Muscle layer of duodenum (tissue), 2 donors: ENCODE results near the gene PHIP.

Experiments used
- H3K27ac ChIP-seq: one replicate; pipeline ENCODE4 v1.7.0; 2013; ENCODE audit warnings: mild to moderate bottlenecking, low read length
- H3K27me3 ChIP-seq: one replicate; pipeline ENCODE4 v1.7.0; 2013; ENCODE audit warnings: low read depth, mild to moderate bottlenecking, control low read depth, low read length
- H3K36me3 ChIP-seq, 2 donors: one replicate each; pipeline ENCODE4 v1.7.0; 2013; ENCODE audit warnings: low read length in 2 of 2, control low read depth in 1 of 2, mild to moderate bottlenecking in 1 of 2; ENCODE audit not compliant: insufficient read depth in 2 of 2, control insufficient read depth in 1 of 2
- H3K4me1 ChIP-seq, 2 donors: one replicate each; pipeline ENCODE4 v1.7.0; 2013; ENCODE audit warnings: low read length in 2 of 2, mild to moderate bottlenecking in 2 of 2, control low read depth in 1 of 2, moderate library complexity in 1 of 2; ENCODE audit not compliant: insufficient read depth in 2 of 2, control insufficient read depth in 1 of 2
- H3K4me3 ChIP-seq, 2 donors: one replicate each; pipeline ENCODE4 v1.7.0; 2013; ENCODE audit warnings: low read length in 2 of 2, low read depth in 1 of 2, mild to moderate bottlenecking in 1 of 2
- H3K9me3 ChIP-seq, 2 donors: one replicate each; pipeline ENCODE4 v1.7.0; 2013; ENCODE audit warnings: low read length in 2 of 2, control low read depth in 1 of 2, mild to moderate bottlenecking in 1 of 2; ENCODE audit not compliant: control insufficient read depth in 1 of 2
- donor health status: healthy.

Gene PHIP

DNA sequence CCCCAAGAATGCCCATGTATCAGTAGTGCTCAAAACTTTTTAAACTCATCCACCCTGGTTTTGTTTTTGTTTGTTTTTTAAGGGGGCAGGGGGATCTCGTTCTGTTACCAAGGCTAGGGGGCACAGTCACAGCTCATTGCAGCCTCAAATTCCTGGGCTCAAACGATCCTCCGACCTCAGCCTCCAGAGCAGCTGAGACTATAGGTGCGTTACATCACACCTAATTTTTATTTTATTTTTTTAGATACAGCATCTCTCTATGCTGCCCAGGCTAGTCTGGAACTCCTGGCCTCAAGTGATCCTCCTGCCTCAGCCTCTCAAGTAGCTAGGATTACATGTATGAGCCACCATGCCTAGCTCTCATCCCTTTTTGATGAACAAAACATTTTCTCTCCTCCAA is 11.2 kb downstream of the PHIP start:
- peaks cover 0 to 3% of the 10 kb centered on the region in 2 donors for H3K36me3 ChIP-seq
- H3K27me3 ChIP-seq: no peaks in the 10 kb centered on the region
- no peaks in the 10 kb centered on the region for H3K9me3 ChIP-seq
- H3K4me3 ChIP-seq: no peak overlapping the region
- no peak overlapping the region for H3K27ac ChIP-seq
- peaks cover 4 to 20% of the 10 kb centered on the region in 2 donors for H3K4me1 ChIP-seq

DNA sequence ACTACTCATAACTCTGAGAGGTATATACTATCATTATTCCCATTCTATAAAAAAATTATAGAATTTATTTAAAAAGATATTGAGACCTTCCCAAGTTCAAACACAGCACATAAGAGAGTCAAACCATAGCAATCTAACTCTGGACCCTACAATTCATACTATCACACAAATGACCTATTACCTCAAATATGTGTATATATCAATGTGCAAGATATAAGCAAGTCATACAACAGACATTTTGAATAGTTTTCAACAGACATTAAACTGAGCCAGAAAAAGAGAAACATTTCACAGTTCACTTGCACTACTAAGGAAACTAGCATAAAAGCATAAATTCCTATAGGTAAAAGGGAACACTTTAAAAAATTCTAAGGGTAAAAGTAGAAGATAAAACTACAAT is 11.7 kb downstream of the PHIP start:
- no peak overlapping the region for H3K4me3 ChIP-seq
- H3K9me3 ChIP-seq: no peaks in the 10 kb centered on the region
- H3K27me3 ChIP-seq: no peaks in the 10 kb centered on the region
- peaks cover 0 to 3% of the 10 kb centered on the region in 2 donors for H3K36me3 ChIP-seq
- H3K4me1 ChIP-seq: peaks cover 4 to 20% of the 10 kb centered on the region in 2 donors
- no peak overlapping the region for H3K27ac ChIP-seq

DNA sequence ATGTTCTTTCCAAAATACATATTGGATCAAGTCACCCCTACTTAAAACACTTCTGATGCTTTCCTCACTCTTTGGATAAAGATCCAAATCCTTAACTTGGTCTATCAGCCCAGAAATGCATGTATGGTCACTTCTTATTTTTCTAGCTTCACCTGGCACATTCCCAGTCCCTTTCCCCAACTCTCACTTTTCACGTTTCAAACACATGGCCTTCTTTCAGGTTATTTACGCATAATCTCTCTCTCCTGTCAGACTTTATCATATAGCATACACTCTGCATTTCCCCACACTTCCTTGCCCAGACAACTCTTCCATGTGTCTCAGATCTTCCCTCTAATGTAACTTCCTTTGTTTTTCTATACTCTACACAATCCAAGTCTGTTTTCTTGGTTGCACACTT is 12.8 kb downstream of the PHIP start:
- no peaks in the 10 kb centered on the region for H3K9me3 ChIP-seq
- peaks cover under 1 to 14% of the 10 kb centered on the region in 2 donors for H3K4me1 ChIP-seq
- H3K36me3 ChIP-seq: peaks cover 4 to 6% of the 10 kb centered on the region in 2 donors
- H3K27me3 ChIP-seq: no peaks in the 10 kb centered on the region
- H3K27ac ChIP-seq: no peak overlapping the region
- H3K4me3 ChIP-seq: no peak overlapping the region

DNA sequence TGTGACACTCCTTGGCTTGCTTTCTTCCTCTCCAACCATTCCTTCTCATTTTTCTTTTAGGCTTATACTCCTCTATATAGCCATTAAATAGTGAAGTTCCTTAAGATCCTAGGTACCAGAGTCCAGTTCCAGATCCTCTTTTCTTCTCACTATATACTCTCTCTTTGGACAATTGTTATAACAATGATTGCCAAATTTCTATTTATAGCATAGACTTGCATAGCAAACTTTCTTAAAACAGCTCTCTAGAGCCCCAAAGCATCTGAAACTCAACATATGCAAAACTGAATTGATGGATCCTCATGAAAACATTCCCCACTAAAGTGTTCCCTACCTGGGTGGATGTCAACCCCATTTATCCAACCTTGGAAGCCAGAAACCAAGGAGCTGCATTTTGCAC is 13.4 kb downstream of the PHIP start:
- H3K36me3 ChIP-seq: peaks cover 7 to 12% of the 10 kb centered on the region in 2 donors
- H3K4me3 ChIP-seq: no peak overlapping the region
- no peaks in the 10 kb centered on the region for H3K9me3 ChIP-seq
- H3K27ac ChIP-seq: no peak overlapping the region
- peaks cover 0 to 14% of the 10 kb centered on the region in 2 donors for H3K4me1 ChIP-seq
- H3K27me3 ChIP-seq: no peaks in the 10 kb centered on the region

DNA sequence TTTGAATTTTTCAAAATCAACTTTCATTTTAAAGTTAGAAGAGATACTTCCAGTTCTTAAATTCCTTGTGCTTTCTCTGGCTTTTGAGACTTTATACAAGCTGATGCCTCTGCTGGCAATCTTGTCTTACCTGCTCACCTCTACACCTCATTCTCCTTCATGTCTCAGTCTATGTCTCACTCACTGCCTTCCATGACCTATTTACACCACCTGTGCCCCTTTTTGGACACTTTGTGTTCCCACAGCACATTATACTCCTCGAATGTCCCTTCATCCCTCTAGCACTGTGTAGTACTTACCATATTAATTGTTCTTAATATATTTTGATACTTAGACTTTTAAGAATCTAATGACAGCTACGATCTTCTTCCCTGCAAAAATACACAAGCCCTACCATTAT is 15.3 kb downstream of the PHIP start:
- Histone ChIP-seq H3K36me3 (peaks cover 10 to 12% of the 10 kb centered on the region in 2 donors), H3K27ac (no peak overlapping the region), H3K4me3 (no peak overlapping the region), H3K4me1 (peaks cover 0 to 14% of the 10 kb centered on the region in 2 donors), H3K9me3 (no peaks in the 10 kb centered on the region), H3K27me3 (no peaks in the 10 kb centered on the region)

DNA sequence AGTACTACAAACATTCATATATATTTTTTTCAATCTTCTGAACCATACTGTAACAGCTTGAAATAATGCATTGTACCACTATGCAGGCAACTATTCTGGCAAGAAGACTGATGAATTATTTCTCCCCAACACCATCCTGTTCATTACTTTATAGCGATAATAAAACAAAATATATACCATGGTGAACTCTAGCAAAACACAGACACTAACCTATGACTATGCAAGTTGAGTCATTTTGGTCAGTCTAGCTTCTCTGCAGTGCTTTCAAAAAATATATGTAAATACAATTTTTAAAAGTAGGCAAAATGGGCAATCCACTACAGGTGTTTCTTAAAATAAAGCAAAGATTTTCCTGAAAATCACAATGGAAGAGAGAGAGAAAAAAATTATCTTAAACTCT is 20.3 kb downstream of the PHIP start:
- Histone ChIP-seq H3K27me3 (no peaks in the 10 kb centered on the region), H3K27ac (no peak overlapping the region), H3K4me3 (no peak overlapping the region), H3K4me1 (no peaks in the 10 kb centered on the region), H3K36me3 (peaks cover 22 to 31% of the 10 kb centered on the region in 2 donors), H3K9me3 (no peaks in the 10 kb centered on the region)

DNA sequence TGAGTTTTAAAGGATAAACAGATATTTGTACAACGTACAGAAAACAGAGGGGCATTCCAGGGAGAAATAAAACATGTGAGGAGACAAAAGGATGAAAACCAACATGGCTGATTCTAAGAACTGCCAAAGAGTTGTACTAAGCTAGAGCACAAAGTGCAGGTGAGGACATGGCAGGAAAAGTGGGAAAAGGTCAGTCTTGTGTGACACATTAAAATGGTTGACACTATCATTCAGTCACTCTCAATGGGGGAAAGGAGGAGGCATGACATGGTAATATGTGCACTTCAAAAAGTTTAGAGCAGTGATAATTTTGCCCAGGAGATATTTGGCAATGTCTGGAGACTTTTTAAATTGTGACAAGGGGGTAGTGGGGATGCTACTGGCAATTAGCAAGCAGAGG is 21.8 kb downstream of the PHIP start:
- H3K36me3 ChIP-seq: peaks cover 31 to 33% of the 10 kb centered on the region in 2 donors
- no peaks in the 10 kb centered on the region for H3K4me1 ChIP-seq
- no peaks in the 10 kb centered on the region for H3K9me3 ChIP-seq
- H3K27me3 ChIP-seq: no peaks in the 10 kb centered on the region
- no peak overlapping the region for H3K27ac ChIP-seq
- no peak overlapping the region for H3K4me3 ChIP-seq

DNA sequence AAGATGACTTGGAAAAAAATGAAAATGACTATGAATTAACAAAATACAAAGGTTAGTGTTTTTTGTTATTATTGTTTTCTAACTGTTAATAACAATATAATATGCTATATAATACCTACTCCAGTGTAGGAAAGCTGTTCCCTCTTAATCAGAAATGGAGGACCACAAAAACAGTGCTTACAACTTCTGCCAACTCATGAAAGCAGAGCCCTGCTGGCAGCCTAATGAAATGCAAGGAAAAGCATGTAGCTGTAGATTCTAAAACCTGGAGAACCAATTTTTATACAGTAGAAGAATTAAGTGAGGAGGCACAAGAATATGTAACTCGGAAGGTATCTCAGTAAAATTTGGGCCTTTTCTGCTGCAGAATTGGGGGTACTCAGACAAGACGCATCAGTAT is 29.4 kb downstream of the PHIP start:
- Histone ChIP-seq H3K36me3 (peaks cover 3 to 18% of the 10 kb centered on the region in 2 donors), H3K4me1 (no peaks in the 10 kb centered on the region), H3K4me3 (no peak overlapping the region), H3K27me3 (no peaks in the 10 kb centered on the region), H3K9me3 (no peaks in the 10 kb centered on the region), H3K27ac (no peak overlapping the region)

DNA sequence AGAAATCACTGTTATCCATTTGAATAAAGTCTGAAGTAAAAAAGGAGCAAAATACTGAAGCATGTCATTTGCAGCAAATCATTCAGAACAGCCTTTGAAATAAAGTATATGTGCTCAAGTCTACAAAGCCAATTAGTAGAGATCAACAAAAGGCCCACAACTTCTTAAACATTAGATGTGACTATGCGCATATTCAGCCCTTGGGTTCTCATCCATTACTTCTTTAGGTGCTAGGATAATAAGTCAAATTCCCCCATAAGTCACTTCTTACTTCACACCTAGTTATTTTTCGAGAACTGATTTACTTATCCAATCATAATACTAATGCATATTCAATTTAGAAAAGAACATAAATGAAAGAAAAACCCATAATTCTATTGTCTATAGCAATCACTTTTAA is 31.0 kb downstream of the PHIP start:
- H3K9me3 ChIP-seq: no peaks in the 10 kb centered on the region
- no peaks in the 10 kb centered on the region for H3K4me1 ChIP-seq
- H3K27me3 ChIP-seq: no peaks in the 10 kb centered on the region
- H3K4me3 ChIP-seq: no peak overlapping the region
- H3K36me3 ChIP-seq: peaks cover 0 to 12% of the 10 kb centered on the region in 2 donors
- H3K27ac ChIP-seq: no peak overlapping the region

DNA sequence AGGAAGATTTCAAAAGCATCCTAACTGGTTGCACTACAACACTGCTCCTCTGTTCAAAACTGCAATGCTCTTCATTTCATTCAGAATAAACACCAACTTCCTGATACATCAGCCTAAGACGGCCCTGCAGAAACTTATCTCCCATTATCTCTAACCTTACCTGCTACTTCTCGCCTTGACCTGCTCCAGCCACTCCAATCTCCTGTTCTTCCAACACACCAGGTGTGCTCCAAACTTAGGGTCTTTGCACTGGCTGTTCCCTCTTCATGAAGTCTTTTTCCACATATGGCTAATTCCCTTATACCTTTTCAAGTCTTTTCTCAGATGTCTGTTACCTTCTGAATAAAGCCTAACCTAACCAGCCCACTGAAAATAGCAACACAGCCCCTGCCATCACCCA is 32.1 kb downstream of the PHIP start:
- Histone ChIP-seq H3K36me3 (peaks cover 0 to 9% of the 10 kb centered on the region in 2 donors), H3K27me3 (no peaks in the 10 kb centered on the region), H3K4me3 (no peak overlapping the region), H3K9me3 (no peaks in the 10 kb centered on the region), H3K27ac (no peak overlapping the region), H3K4me1 (no peaks in the 10 kb centered on the region)

DNA sequence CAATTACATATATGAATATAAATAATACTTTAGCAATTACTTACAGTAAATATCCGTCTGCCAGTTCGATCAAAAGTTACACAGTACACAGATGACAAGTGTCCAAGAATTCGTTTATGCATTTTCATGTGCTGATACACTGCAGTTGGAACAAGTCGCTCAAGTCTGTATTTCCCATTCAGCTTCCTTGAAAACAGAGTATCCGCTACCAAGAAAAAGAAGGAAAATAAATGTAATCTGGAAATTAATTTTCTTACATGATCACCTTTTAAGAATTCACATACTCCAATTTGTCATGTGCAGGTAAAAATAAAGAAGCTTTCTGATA is 35.3 kb downstream of the PHIP start:
- Histone ChIP-seq H3K27ac (no peak overlapping the region), H3K27me3 (no peaks in the 10 kb centered on the region), H3K4me3 (no peak overlapping the region), H3K4me1 (no peaks in the 10 kb centered on the region), H3K9me3 (no peaks in the 10 kb centered on the region), H3K36me3 (peaks cover 6 to 9% of the 10 kb centered on the region in 2 donors)

DNA sequence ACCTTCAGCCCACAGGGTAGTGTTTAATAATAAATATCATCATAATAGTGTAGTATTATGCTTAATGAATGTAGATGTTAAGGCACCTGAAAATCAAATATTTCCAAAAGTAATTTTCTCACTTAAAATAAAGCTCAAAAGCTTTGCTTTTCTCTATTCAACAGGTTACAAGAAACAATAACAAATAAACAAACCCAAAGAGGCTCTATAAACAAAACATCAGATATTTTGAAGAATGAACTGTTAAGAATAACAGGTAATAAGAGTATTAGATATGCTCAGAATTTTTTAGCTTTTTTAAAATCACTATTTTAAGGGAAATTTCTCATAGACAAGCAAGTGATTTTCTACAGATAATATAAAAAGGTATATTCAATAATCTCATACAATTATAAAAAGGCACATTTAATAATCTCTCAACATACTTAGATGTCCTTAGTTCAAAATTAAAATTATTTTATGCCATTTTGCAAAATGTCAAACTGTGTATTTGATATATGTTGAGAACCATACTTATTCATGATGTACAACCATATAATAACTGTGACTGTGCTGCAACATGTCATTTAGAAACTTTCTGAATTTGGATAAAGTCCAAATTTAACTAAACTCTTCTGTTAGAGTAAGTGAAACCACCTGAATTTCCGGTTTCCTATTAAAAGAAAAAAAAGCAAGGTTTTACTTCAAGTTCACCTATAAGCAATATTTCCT is 35.8 kb downstream of the PHIP start:
- H3K36me3 ChIP-seq: peaks cover 9 to 12% of the 10 kb centered on the region in 2 donors
- H3K9me3 ChIP-seq: no peaks in the 10 kb centered on the region
- H3K4me1 ChIP-seq: no peaks in the 10 kb centered on the region
- H3K27ac ChIP-seq: no peak overlapping the region
- no peaks in the 10 kb centered on the region for H3K27me3 ChIP-seq
- H3K4me3 ChIP-seq: no peak overlapping the region
